ENCODE data around the gene EMX2.

DNA sequence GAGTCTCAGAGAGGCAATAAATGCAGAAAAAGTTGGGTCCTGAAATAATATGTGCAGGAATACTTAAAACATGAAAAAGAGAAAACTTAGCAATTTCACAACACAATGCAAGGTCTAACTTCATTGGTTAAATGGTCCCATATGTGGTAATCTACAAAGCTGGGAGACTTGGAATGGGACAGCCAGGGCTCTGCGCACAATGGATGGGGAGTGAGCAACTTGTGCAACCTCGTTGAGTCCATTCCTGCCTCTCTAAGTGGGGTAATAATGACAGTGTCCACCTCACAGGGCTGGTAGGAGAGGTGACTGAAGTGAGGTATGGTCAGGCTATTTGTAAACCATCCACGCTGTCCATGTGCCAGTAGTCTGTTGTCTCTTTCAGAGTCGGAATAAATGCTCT lies 11.8 kb upstream of the EMX2 start:
- TF ChIP-seq, protein P1, sequence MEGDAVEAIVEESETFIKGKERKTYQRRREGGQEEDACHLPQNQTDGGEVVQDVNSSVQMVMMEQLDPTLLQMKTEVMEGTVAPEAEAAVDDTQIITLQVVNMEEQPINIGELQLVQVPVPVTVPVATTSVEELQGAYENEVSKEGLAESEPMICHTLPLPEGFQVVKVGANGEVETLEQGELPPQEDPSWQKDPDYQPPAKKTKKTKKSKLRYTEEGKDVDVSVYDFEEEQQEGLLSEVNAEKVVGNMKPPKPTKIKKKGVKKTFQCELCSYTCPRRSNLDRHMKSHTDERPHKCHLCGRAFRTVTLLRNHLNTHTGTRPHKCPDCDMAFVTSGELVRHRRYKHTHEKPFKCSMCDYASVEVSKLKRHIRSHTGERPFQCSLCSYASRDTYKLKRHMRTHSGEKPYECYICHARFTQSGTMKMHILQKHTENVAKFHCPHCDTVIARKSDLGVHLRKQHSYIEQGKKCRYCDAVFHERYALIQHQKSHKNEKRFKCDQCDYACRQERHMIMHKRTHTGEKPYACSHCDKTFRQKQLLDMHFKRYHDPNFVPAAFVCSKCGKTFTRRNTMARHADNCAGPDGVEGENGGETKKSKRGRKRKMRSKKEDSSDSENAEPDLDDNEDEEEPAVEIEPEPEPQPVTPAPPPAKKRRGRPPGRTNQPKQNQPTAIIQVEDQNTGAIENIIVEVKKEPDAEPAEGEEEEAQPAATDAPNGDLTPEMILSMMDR (IDR thresholded peaks at IDR 0.05; ENCODE audit: extremely low read depth in 1 of 2, insufficient read depth in 1 of 2, low read depth in 1 of 2, low read length in 2 of 2), result no peak
- TF ChIP-seq FOS (IDR thresholded peaks at IDR 0.05; ENCODE audit: borderline replicate concordance, insufficient read depth, low read length) (no peak), EZH2 (IDR thresholded peaks at IDR 0.05; ENCODE audit: borderline replicate concordance, low read depth, low read length, severe bottlenecking) (no peak), POLR2AphosphoS5 (IDR thresholded peaks at IDR 0.05; ENCODE audit: insufficient read depth, low read depth, low read length) (no peak), POLR2A (IDR thresholded peaks at IDR 0.05; ENCODE audit: low read depth, low read length) (no peak)
